Activated CD4-positive, alpha-beta T cell treated with anti-CD3 and anti-CD28 coated beads, Interleukin-2, amount 10 ng/mL, durations not matched to agents 24 days and 14 days (primary cell): Measurements from ENCODE around the gene UBE2J2. TPM values are rescaled to one million over a fixed set of nuclear protein-coding genes. Genes with fewer than 3 reads are reported as not detected.

Experiments used
- DNase-seq: peaks from one replicate; pipeline ENCODE4 v3.0.0; 2022
- H3K27ac Mint-ChIP-seq: one replicate; pipeline ENCODE4 v1.8.0; 2022; ENCODE audit warnings: mild to moderate bottlenecking, mixed read lengths
- H3K27me3 Mint-ChIP-seq: one replicate; pipeline ENCODE4 v1.8.0; 2022; ENCODE audit warnings: mixed read lengths
- H3K36me3 Mint-ChIP-seq: one replicate; pipeline ENCODE4 v1.8.0; 2022; ENCODE audit warnings: low read depth, mild to moderate bottlenecking, mixed read lengths
- H3K4me1 Mint-ChIP-seq: one replicate; pipeline ENCODE4 v1.8.0; 2021; ENCODE audit warnings: mixed read lengths
- H3K4me3 Mint-ChIP-seq: one replicate; pipeline ENCODE4 v1.8.0; 2022; ENCODE audit warnings: mild to moderate bottlenecking, moderate library complexity, mixed read lengths
- H3K9me3 Mint-ChIP-seq: one replicate; pipeline ENCODE4 v1.8.0; 2021; ENCODE audit warnings: mixed read lengths
- intact Hi-C: fragments of 100-400 bp; cut with micrococcal nuclease; formaldehyde crosslinking; loops from one replicate; pipeline ENCODE4 v1.15.1; 2023
- total RNA-seq: library from RNA; stranded (reverse); gene quantifications from 2 replicates; pipeline ENCODE4 v1.2.3, GENCODE V29; 2022

Gene UBE2J2
- total RNA-seq, 1 donor from 2014 or later, result 87.3 TPM

GRCh38 chr1:1217621-1218523 lies 55.8 kb downstream of the UBE2J2 start:
- no peaks in the 10 kb centered on the region for H3K9me3 Mint-ChIP-seq
- H3K4me3 Mint-ChIP-seq, result peak overlapping the region; percentile 47
- DNase-seq, result no peak
- no peaks in the 10 kb centered on the region for H3K27me3 Mint-ChIP-seq
- H3K27ac Mint-ChIP-seq, result peak overlapping the region; percentile 88
- intact Hi-C loops, result loop anchor here (10.0 kb wide), 1 partner anchor 203 kb away; the partner anchor contains the start of gene ISG15
- peaks cover 65% of the 10 kb centered on the region for H3K36me3 Mint-ChIP-seq
- peaks cover 38% of the 10 kb centered on the region for H3K4me1 Mint-ChIP-seq

GRCh38 chr1:1216770-1217620 lies 56.7 kb downstream of the UBE2J2 start:
- intact Hi-C loops, result loop anchor here (10.0 kb wide), 1 partner anchor 202 kb away; the partner anchor contains the start of gene ISG15
- Mint-ChIP-seq H3K27ac (peak overlapping the region; percentile 98), H3K4me3 (peak overlapping the region; percentile 85), H3K36me3 (peaks cover 65% of the 10 kb centered on the region), H3K9me3 (no peaks in the 10 kb centered on the region), H3K27me3 (no peaks in the 10 kb centered on the region), H3K4me1 (peaks cover 37% of the 10 kb centered on the region)
- DNase-seq, result no peak

- intact Hi-C loops, result loop anchor here (2.0 to 10.0 kb wide), 3 partner anchors 15 to 201 kb away; partner anchors contain the start of genes C1orf159 and ISG15
- Mint-ChIP-seq H3K4me1 (peaks cover 39% of the 10 kb centered on the region), H3K9me3 (no peaks in the 10 kb centered on the region), H3K27me3 (no peaks in the 10 kb centered on the region), H3K27ac (peak overlapping the region; percentile 98), H3K36me3 (peaks cover 63% of the 10 kb centered on the region), H3K4me3 (peak overlapping the region; percentile 85)
- DNase-seq, result no peak
Observed at GRCh38 chr1:1215881-1216605, 57.6 kb downstream of the UBE2J2 start.

DNA sequence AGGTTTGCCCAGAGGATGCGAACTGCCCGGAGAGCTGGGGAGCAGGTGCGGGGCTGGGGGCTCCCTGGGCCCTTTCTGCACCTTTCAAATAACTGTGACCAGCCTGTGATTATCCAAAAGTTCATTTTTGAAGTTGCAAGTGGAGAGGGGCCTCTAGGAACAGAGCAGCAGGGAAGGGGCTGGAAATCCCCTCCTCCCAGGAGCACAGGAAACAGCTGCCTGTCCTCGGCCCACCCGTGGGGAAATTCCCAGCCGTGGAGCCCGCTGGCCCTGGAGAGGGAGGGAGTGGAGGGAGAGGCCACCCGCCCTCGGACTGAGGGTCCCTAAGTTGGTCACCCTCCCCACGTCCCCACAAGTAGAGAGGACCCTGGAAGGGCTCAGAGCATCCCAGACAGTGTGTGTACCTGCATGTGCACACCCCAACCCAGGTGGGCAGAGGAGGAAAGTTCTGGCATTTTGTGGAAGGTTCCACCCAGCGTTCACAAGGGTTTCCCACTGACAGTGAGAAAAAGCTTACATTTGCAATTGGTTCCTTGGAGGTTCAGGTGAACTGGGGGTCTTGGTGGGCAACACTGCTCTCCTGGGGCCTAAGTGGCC lies 58.5 kb downstream of the UBE2J2 start:
- DNase-seq, result no peak
- H3K4me1 Mint-ChIP-seq, result peaks cover 44% of the 10 kb centered on the region
- intact Hi-C loops, result loop anchor here (2.0 to 10.0 kb wide), 3 partner anchors 16 to 200 kb away; partner anchors contain the start of genes C1orf159 and ISG15
- no peaks in the 10 kb centered on the region for H3K27me3 Mint-ChIP-seq
- H3K9me3 Mint-ChIP-seq, result no peaks in the 10 kb centered on the region
- peak overlapping the region; percentile 81 for H3K4me3 Mint-ChIP-seq
- peaks cover 63% of the 10 kb centered on the region for H3K36me3 Mint-ChIP-seq
- H3K27ac Mint-ChIP-seq, result peak overlapping the region; percentile 88

- Mint-ChIP-seq H3K27ac (peak within 1 kb of the TSS; percentile 88), H3K27me3 (no peaks in the 10 kb centered on the region), H3K4me3 (peak within 1 kb of the TSS; percentile 81), H3K4me1 (peaks cover 52% of the 10 kb centered on the region), H3K9me3 (no peaks in the 10 kb centered on the region), H3K36me3 (peaks cover 60% of the 10 kb centered on the region)
- DNase-seq, result peak; percentile 78
- intact Hi-C loops, result loop anchor here (2.0 to 10.0 kb wide), 3 partner anchors 17 to 199 kb away; partner anchors contain the start of genes C1orf159 and ISG15
Observed at GRCh38 chr1:1213345-1214265, 60.0 kb downstream of the UBE2J2 start, which contains the start of gene TNFRSF4. TNFRSF4 (minus strand) TSS chr1:1214153; CDS start chr1:1214127, 26 bp downstream.

DNA sequence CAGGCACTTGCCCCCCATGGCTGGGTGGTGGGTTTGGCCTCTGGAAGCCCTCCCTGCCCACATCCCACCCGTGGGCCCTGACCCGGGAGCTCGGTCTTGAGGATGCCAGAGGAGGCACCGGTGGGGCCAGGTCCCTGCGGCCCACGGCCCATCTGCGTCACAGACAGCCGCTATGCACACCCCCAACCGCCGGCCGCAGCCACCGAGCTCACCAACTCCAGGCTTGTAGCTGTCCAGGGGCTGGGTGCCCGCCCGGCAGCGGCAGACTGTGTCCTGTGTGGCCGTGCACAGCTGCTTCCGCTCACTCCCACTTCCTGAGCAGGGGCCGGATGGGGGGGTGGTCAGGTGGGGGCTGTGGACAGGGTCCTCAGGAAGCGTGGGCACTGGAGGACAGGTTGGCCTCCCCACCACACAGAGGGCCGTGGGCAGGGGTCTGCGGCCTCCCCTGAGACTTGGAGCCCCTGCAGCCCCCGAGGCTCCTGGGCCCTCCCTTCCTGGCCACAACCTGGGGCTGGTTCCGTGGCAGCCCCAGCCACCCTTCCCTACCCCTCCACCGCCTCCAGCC lies 60.8 kb downstream of the UBE2J2 start:
- Mint-ChIP-seq H3K27ac (peak overlapping the region; percentile 84), H3K4me1 (peaks cover 54% of the 10 kb centered on the region), H3K4me3 (peak overlapping the region; percentile 81), H3K27me3 (no peaks in the 10 kb centered on the region), H3K9me3 (no peaks in the 10 kb centered on the region), H3K36me3 (peaks cover 60% of the 10 kb centered on the region)
- peak; percentile 87 for DNase-seq
- intact Hi-C loops, result loop anchor here (10.0 kb wide), 1 partner anchor 198 kb away; the partner anchor contains the start of gene ISG15

- Mint-ChIP-seq H3K9me3 (no peaks in the 10 kb centered on the region), H3K4me1 (peaks cover 50% of the 10 kb centered on the region), H3K27me3 (no peaks in the 10 kb centered on the region), H3K4me3 (peak overlapping the region; percentile 81), H3K27ac (peak overlapping the region; percentile 78), H3K36me3 (peaks cover 53% of the 10 kb centered on the region)
- intact Hi-C loops, result loop anchor here (10.0 kb wide), 1 partner anchor 197 kb away; the partner anchor contains the start of gene ISG15
- no peak for DNase-seq
Observed at GRCh38 chr1:1211541-1212441, 61.9 kb downstream of the UBE2J2 start.

- intact Hi-C loops, result loop anchor here (10.0 kb wide), 1 partner anchor 196 kb away; the partner anchor contains the start of gene ISG15
- Mint-ChIP-seq H3K9me3 (no peaks in the 10 kb centered on the region), H3K27ac (peak overlapping the region; percentile 70), H3K4me1 (peaks cover 44% of the 10 kb centered on the region), H3K36me3 (peaks cover 47% of the 10 kb centered on the region), H3K27me3 (no peaks in the 10 kb centered on the region), H3K4me3 (peak overlapping the region; percentile 77)
- no peak for DNase-seq
Observed at GRCh38 chr1:1210726-1211540, 62.7 kb downstream of the UBE2J2 start.

GRCh38 chr1:1208713-1209433 lies 64.8 kb downstream of the UBE2J2 start:
- intact Hi-C loops, result loop anchor here (1.0 to 10.0 kb wide), 7 partner anchors 8 to 174 kb away; partner anchors contain the start of genes ACAP3 and PUSL1
- no peaks in the 10 kb centered on the region for H3K9me3 Mint-ChIP-seq
- no peaks in the 10 kb centered on the region for H3K27me3 Mint-ChIP-seq

DNA sequence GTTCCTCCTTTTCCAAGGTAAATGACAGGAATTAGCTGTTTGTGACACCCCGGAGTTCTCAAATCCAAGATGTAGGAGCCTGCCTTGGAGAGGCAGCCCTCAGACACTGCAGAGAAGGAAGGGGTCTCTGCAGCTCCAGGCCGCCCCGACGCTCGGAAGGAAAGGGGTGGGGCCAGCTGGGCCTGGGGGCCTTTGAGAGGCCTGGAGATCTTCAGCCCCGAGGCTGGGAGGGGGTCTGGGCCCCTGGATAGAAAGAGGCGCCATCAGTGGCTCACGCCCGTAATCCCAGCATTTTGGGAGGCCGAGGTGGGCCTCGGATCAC lies 66.1 kb downstream of the UBE2J2 start:
- Mint-ChIP-seq H3K27me3 (no peaks in the 10 kb centered on the region), H3K36me3 (peaks cover 41% of the 10 kb centered on the region), H3K27ac (peak overlapping the region; percentile 98), H3K4me3 (peak overlapping the region; percentile 91), H3K4me1 (peaks cover 30% of the 10 kb centered on the region), H3K9me3 (no peaks in the 10 kb centered on the region)
- intact Hi-C loops, result loop anchor here (5.0 to 10.0 kb wide), 5 partner anchors 45 to 173 kb away; partner anchors contain the start of genes ACAP3 and PUSL1
- DNase-seq, result no peak

More at GRCh38 chr1:1208713-1209433, 64.8 kb downstream of the UBE2J2 start:
- peak; percentile 82 for DNase-seq
- Mint-ChIP-seq H3K36me3 (peaks cover 47% of the 10 kb centered on the region), H3K4me3 (peak overlapping the region; percentile 91), H3K27ac (peak overlapping the region; percentile 98), H3K4me1 (peaks cover 30% of the 10 kb centered on the region)
